ENCODE results near the gene RASAL1. TPM values are rescaled to one million over a fixed set of nuclear protein-coding genes. Genes with fewer than 3 reads are reported as not detected.
A peak's percentile ranks its signal among the peaks of the same experiment; 100 is the strongest.

RASAL1 gene
- total and polyA plus RNA-seq, 2 experiments from 2014 or later = 2.7 to 8.2 TPM

GRCh38 chr12:113087193-113087592 is 48.4 kb downstream of the RASAL1 start (continued):
- no peak for TF ChIP-seq CTCF (conservative IDR thresholded peaks at IDR 0.05; ENCODE audit: low read depth in 2 of 2)
- TF ChIP-seq ETS1 (IDR thresholded peaks at IDR 0.05) = no peak
- no peak for TF ChIP-seq JUNB (IDR thresholded peaks at IDR 0.05; ENCODE audit: unreplicated experiment)
- TF ChIP-seq STAT1 (IDR thresholded peaks at IDR 0.05; ENCODE audit: unreplicated experiment) = no peak

GRCh38 chr12:113086249-113087164 is 49.1 kb downstream of the RASAL1 start:
- H3K27me3 Mint-ChIP-seq (ENCODE audit: insufficient read depth, low read depth, poor library complexity) = peaks cover 22% of the 10 kb centered on the region
- no peaks in the 10 kb centered on the region for H3F3A ChIP-seq (replicated peaks; ENCODE audit: low read depth)
- H3K9me2 ChIP-seq (ENCODE audit: insufficient read depth) = no peaks in the 10 kb centered on the region
- ATAC-seq = peak; percentile 52
- H3K4me3 ChIP-seq = peak overlapping the region; percentile 26; the same call in 1 of the 2 replicates
- H3K4me3 Mint-ChIP-seq = peak overlapping the region; percentile 3; the same call in 1 of the 3 replicates
- no peaks in the 10 kb centered on the region for H3K36me3 ChIP-seq (ENCODE audit: insufficient read depth)
- 0 out of 2 replicates have a peak overlapping the region, but pooled peaks have one; percentile 72 for H2AFZ ChIP-seq
- H3K27ac ChIP-seq (ENCODE audit: low read depth) = no peak overlapping the region
- peak overlapping the region; percentile 71 for H3K4me2 ChIP-seq
- H3K36me3 Mint-ChIP-seq (ENCODE audit: low read depth) = no peaks in the 10 kb centered on the region
- no peaks in the 10 kb centered on the region for H3K27me3 ChIP-seq (ENCODE audit: insufficient read depth)
- no peaks in the 10 kb centered on the region for H3K79me2 ChIP-seq (replicated peaks; ENCODE audit: insufficient read depth)
- H3K4me1 Mint-ChIP-seq = peaks cover 20% of the 10 kb centered on the region
- TF ChIP-seq CTCF (conservative IDR thresholded peaks at IDR 0.05; ENCODE audit: low read depth in 2 of 2) (no peak), JUNB (IDR thresholded peaks at IDR 0.05; ENCODE audit: unreplicated experiment) (no peak), STAT1 (IDR thresholded peaks at IDR 0.05; ENCODE audit: unreplicated experiment) (no peak), ZNF114 (CRISPR knock-in tag; IDR thresholded peaks at IDR 0.05) (no peak), CREB1 (CRISPR knock-in tag; IDR thresholded peaks at IDR 0.05; ENCODE audit: low read depth) (no peak)
- no peak for DNase-seq (ENCODE audit: low spot score)
- H3K4me1 ChIP-seq (ENCODE audit: insufficient read depth) = peaks cover 6% of the 10 kb centered on the region; the same call in 1 of the 2 replicates
- H3K9me3 Mint-ChIP-seq = no peaks in the 10 kb centered on the region
- H4K20me1 ChIP-seq (replicated peaks; ENCODE audit: insufficient read depth) = no peaks in the 10 kb centered on the region; the same call in 1 of the 2 replicates
- H3K27ac Mint-ChIP-seq = no peak overlapping the region

All from GM23338 (cell line).